OCI-LY1 (cell line): Measurements from ENCODE around the gene LILRB4.
"Not testable (repeated sequence)": the region's sequence is repeated elsewhere in the genome, so short reads cannot be mapped to it uniquely, and the experiment has no call there.

Source experiments
- H2AFZ ChIP-seq: fragments of 200-600 bp; sonication (generic), shearing (Covaris generic); 2 replicates; pipeline ENCODE4 v1.6.0; 2014; ENCODE audit warnings: antibody characterized with exemption, mild to moderate bottlenecking, low read length
- H3F3A ChIP-seq: fragments of 200-600 bp; sonication (generic), shearing (Covaris generic); 2 replicates; pipeline ENCODE4 v1.6.0; 2014; ENCODE audit warnings: mild to moderate bottlenecking, antibody characterized with exemption, low read length, moderate library complexity; ENCODE audit not compliant: insufficient read depth
- H3K27ac ChIP-seq: fragments of 200-600 bp; sonication (generic); 2 replicates; pipeline ENCODE4 v1.5.1; 2014; ENCODE audit warnings: low read length, mixed run types, mild to moderate bottlenecking, low read depth; ENCODE audit not compliant: poor library complexity, severe bottlenecking
- H3K27me3 ChIP-seq: fragments of 200-600 bp; sonication (generic); 2 replicates; pipeline ENCODE4 v1.6.0; 2014; ENCODE audit warnings: antibody characterized with exemption, mild to moderate bottlenecking, low read length, moderate library complexity; ENCODE audit not compliant: insufficient read depth
- H3K36me3 ChIP-seq: fragments of 200-600 bp; sonication (generic); 2 replicates; pipeline ENCODE4 v1.6.1; 2014; ENCODE audit warnings: mild to moderate bottlenecking, antibody characterized with exemption, low read length, moderate library complexity, mixed read lengths; ENCODE audit not compliant: insufficient read depth
- H3K4me1 ChIP-seq: fragments of 200-600 bp; sonication (generic); 2 replicates; pipeline ENCODE4 v1.5.1; 2014; ENCODE audit warnings: mild to moderate bottlenecking, low read length, moderate library complexity; ENCODE audit not compliant: insufficient read depth, severe bottlenecking
- H3K4me2 ChIP-seq: fragments of 200-600 bp; sonication (generic), shearing (Covaris generic); 2 replicates; pipeline ENCODE4 v1.6.1; 2014; ENCODE audit warnings: low read length
- H3K4me3 ChIP-seq: fragments of 200-600 bp; sonication (generic); 2 replicates; pipeline ENCODE4 v1.5.1; 2014; ENCODE audit warnings: low read length, low read depth, mild to moderate bottlenecking, mixed read lengths; ENCODE audit not compliant: poor library complexity, severe bottlenecking
- H3K79me2 ChIP-seq: fragments of 200-600 bp; shearing (Covaris generic); 2 replicates; pipeline ENCODE4 v1.6.1; 2016; ENCODE audit warnings: mixed run types, low read length, mixed read lengths; ENCODE audit not compliant: insufficient read depth
- H3K9ac ChIP-seq: fragments of 200-600 bp; sonication (generic), shearing (Covaris generic); 2 replicates; pipeline ENCODE4 v1.6.1; 2014; ENCODE audit warnings: mild to moderate bottlenecking, low read length, mixed read lengths
- H3K9me2 ChIP-seq: fragments of 200-600 bp; sonication (generic), shearing (Covaris generic); 2 replicates; pipeline ENCODE4 v1.6.1; 2014; ENCODE audit warnings: low read depth, mild to moderate bottlenecking, low read length, mixed read lengths
- H3K9me3 ChIP-seq: fragments of 200-600 bp; shearing (Covaris generic); 2 replicates; pipeline ENCODE4 v1.6.1; 2014; ENCODE audit warnings: low read length, mixed read lengths
- H4K20me1 ChIP-seq: fragments of 200-600 bp; sonication (generic), shearing (Covaris generic); 2 replicates; pipeline ENCODE4 v1.6.0; 2016; ENCODE audit warnings: mild to moderate bottlenecking, low read length; ENCODE audit not compliant: insufficient read depth
- CTCF ChIP-seq: fragments of 200-600 bp; sonication (generic), shearing (Covaris generic); IDR thresholded peaks from 2 replicates; pipeline ENCODE4 v1.5.1; 2017; ENCODE audit warnings: mild to moderate bottlenecking, antibody characterized with exemption, low read length, moderate library complexity, mixed read lengths
- EZH2 ChIP-seq: fragments of 200-600 bp; sonication (generic), shearing (Covaris generic); IDR thresholded peaks from 2 replicates; pipeline ENCODE4 v1.8.0; 2017; ENCODE audit warnings: borderline replicate concordance, mixed run types, mild to moderate bottlenecking, antibody characterized with exemption, low read length, moderate library complexity, mixed read lengths

The LILRB4 gene

DNA sequence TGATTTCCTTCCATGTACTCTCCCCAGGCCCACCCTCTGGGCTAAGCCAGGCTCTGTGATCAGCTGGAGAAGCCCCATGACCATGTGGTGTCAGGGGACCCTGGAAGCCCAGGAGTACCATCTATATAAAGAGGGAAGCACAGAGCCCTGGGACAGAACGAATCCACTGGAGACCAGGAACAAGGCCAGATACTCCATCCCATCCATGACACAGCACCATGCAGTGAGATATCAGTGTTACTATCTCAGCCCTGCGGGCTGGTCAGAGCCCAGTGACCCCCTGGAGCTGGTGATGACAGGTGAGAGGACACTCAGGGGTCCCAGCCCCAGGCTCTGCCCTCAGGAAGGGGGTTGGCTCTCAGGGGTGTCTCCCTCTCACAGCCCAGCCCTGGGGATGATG, 34.0 kb downstream of the LILRB4 start:
- Histone ChIP-seq H3K27me3 (no peaks in the 10 kb centered on the region), H3K9me3 (no peaks in the 10 kb centered on the region), H3K36me3 (no peaks in the 10 kb centered on the region), H3K9me2 (no peaks in the 10 kb centered on the region), H3K4me1 (no peaks in the 10 kb centered on the region), H3K79me2 (no peaks in the 10 kb centered on the region), H3F3A (no peaks in the 10 kb centered on the region), H4K20me1 (no peaks in the 10 kb centered on the region), H2AFZ (no peak overlapping the region), H3K4me3 (no peak overlapping the region), H3K4me2 (no peak overlapping the region), H3K27ac (no peak overlapping the region), H3K9ac (no peak overlapping the region)
- TF ChIP-seq CTCF (no peak), EZH2 (no peak)

DNA sequence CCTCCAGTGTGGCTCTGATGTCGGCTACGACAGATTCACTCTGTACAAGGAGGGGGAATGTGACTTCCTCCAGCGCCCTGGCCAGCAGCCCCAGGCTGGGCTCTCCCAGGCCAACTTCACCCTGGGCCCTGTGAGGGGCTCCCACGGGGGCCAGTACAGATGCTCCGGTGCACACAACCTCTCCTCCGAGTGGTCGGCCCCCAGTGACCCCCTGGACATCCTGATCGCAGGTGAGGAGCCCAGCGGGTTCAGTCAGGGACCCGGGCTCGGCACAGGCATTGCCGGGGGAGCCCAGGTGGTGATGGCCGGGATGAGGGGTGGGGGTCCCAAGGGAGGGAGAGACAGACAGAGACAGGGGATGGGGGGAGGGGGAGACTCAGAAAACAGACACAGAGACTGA, 34.9 kb downstream of the LILRB4 start:
- not testable (repeated sequence) for H3K9me3 ChIP-seq, H3K4me2 ChIP-seq, H4K20me1 ChIP-seq, H3K9ac ChIP-seq, H2AFZ ChIP-seq, H3K4me3 ChIP-seq, H3F3A ChIP-seq, H3K9me2 ChIP-seq, H3K36me3 ChIP-seq, H3K4me1 ChIP-seq, H3K27ac ChIP-seq, H3K79me2 ChIP-seq, H3K27me3 ChIP-seq

DNA sequence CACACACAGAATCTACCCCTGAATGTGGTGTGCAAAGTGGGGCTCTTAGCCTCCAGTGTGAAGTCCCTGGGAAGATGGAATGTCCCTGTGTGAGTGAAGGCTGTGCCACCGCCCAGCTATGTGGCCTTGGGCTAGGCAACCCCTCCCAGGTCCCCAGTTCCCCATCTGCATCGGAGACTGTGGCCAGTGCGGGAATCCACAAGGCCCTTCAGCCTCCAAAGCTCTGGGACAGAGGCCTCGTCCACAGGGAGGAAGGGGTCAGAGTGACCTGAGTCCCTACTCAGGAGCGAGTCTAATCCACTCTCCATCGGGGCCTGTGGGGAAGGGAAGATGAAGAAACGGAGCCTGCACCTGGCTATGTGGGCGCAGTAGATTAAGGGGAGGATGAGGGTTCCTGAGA, 42.1 kb downstream of the LILRB4 start:
- no peaks in the 10 kb centered on the region for H3K27me3 ChIP-seq
- H4K20me1 ChIP-seq = no peaks in the 10 kb centered on the region
- no peaks in the 10 kb centered on the region for H3K4me1 ChIP-seq
- H3K9ac ChIP-seq = no peak overlapping the region
- no peaks in the 10 kb centered on the region for H3K79me2 ChIP-seq
- TF ChIP-seq EZH2 (no peak), CTCF (no peak)
- H2AFZ ChIP-seq = no peak overlapping the region
- no peak overlapping the region for H3K4me3 ChIP-seq
- H3K9me3 ChIP-seq = no peaks in the 10 kb centered on the region
- no peak overlapping the region for H3K4me2 ChIP-seq
- no peaks in the 10 kb centered on the region for H3K36me3 ChIP-seq
- H3F3A ChIP-seq = no peaks in the 10 kb centered on the region
- no peaks in the 10 kb centered on the region for H3K9me2 ChIP-seq
- no peak overlapping the region for H3K27ac ChIP-seq

- Histone ChIP-seq H3K27ac (no peak overlapping the region), H3K4me1 (no peaks in the 10 kb centered on the region), H3K27me3 (no peaks in the 10 kb centered on the region), H3K4me3 (no peak overlapping the region), H3K79me2 (no peaks in the 10 kb centered on the region), H2AFZ (no peak overlapping the region), H3K9ac (no peak overlapping the region), H3K9me2 (no peaks in the 10 kb centered on the region), H3K36me3 (no peaks in the 10 kb centered on the region), H4K20me1 (no peaks in the 10 kb centered on the region), H3K9me3 (no peaks in the 10 kb centered on the region), H3K4me2 (no peak overlapping the region), H3F3A (no peaks in the 10 kb centered on the region)
- TF ChIP-seq CTCF (no peak), EZH2 (no peak)
Observed at GRCh38 chr19:54707962-54708361, 45.2 kb downstream of the LILRB4 start.
